ENCODE measurements around the gene MEGF11. TPM values are rescaled to one million over a fixed set of nuclear protein-coding genes. Genes with fewer than 3 reads are reported as not detected.
"Not testable (repeated sequence)": the region's sequence is repeated elsewhere in the genome, so short reads cannot be mapped to it uniquely, and the experiment has no call there.

MEGF11 gene
- total RNA-seq, 1 donor from 2014 or later = 6.8 TPM

- intact Hi-C loops (cut with DNase I) = no loop called here
- no peak for DNase-seq (ENCODE audit: low spot score)
- no peak for ATAC-seq
Measured at GRCh38 chr15:65981837-65982626, 271.5 kb downstream of the MEGF11 start.

- intact Hi-C loops (cut with DNase I) = no loop called here
- DNase-seq (ENCODE audit: low spot score) = no peak
- peak; percentile 64 for ATAC-seq
Measured at GRCh38 chr15:65980824-65981456, 272.6 kb downstream of the MEGF11 start.

GRCh38 chr15:65979837-65980236 lies 273.7 kb downstream of the MEGF11 start:
- DNase-seq (ENCODE audit: low spot score) (no peak), ATAC-seq (no peak)
- intact Hi-C loops (cut with DNase I) = no loop called here

- intact Hi-C loops (cut with DNase I) = no loop called here
- ATAC-seq (no peak), DNase-seq (ENCODE audit: low spot score) (no peak)
Measured at GRCh38 chr15:65979316-65979715, 274.2 kb downstream of the MEGF11 start.

- DNase-seq (ENCODE audit: low spot score) (no peak), ATAC-seq (no peak)
- intact Hi-C loops (cut with DNase I) = no loop called here
Measured at GRCh38 chr15:65978110-65978509, 275.4 kb downstream of the MEGF11 start.

- DNase-seq (ENCODE audit: low spot score); intact Hi-C loops (cut with DNase I); ATAC-seq: not testable (repeated sequence)
Measured at GRCh38 chr15:65976196-65976595, 277.4 kb downstream of the MEGF11 start.

- intact Hi-C loops (cut with DNase I) = no loop called here
- no peak for ATAC-seq
Measured at GRCh38 chr15:65971741-65971995, 281.9 kb downstream of the MEGF11 start.

GRCh38 chr15:65970937-65971740 lies 282.4 kb downstream of the MEGF11 start:
- intact Hi-C loops (cut with DNase I) = no loop called here
- DNase-seq (ENCODE audit: low spot score) = no peak
- ATAC-seq = no peak

More at GRCh38 chr15:65971741-65971995, 281.9 kb downstream of the MEGF11 start:
- DNase-seq (ENCODE audit: low spot score) = no peak

GRCh38 chr15:65969865-65970816 lies 283.4 kb downstream of the MEGF11 start:
- ATAC-seq (no peak), DNase-seq (ENCODE audit: low spot score) (no peak)
- intact Hi-C loops (cut with DNase I) = no loop called here

GRCh38 chr15:65968511-65968910 lies 285.0 kb downstream of the MEGF11 start:
- intact Hi-C loops (cut with DNase I) = no loop called here
- ATAC-seq = no peak
- DNase-seq (ENCODE audit: low spot score) = no peak

GRCh38 chr15:65964792-65965433 lies 288.6 kb downstream of the MEGF11 start:
- DNase-seq (ENCODE audit: low spot score) (no peak), ATAC-seq (no peak)
- intact Hi-C loops (cut with DNase I) = no loop called here

- intact Hi-C loops (cut with DNase I) = no loop called here
Measured at GRCh38 chr15:65963911-65964482, 289.6 kb downstream of the MEGF11 start.

GRCh38 chr15:65963358-65963757 lies 290.2 kb downstream of the MEGF11 start:
- intact Hi-C loops (cut with DNase I) = no loop called here
- no peak for DNase-seq (ENCODE audit: low spot score)
- ATAC-seq = no peak

More at GRCh38 chr15:65963911-65964482, 289.6 kb downstream of the MEGF11 start:
- ATAC-seq (no peak), DNase-seq (ENCODE audit: low spot score) (no peak)

- DNase-seq (ENCODE audit: low spot score) (no peak), ATAC-seq (no peak)
- intact Hi-C loops (cut with DNase I) = no loop called here
Measured at GRCh38 chr15:65962187-65962586, 291.4 kb downstream of the MEGF11 start.

- intact Hi-C loops (cut with DNase I) = no loop called here
- no peak for DNase-seq (ENCODE audit: low spot score)
- no peak for ATAC-seq
Measured at GRCh38 chr15:65960586-65960985, 293.0 kb downstream of the MEGF11 start.

GRCh38 chr15:65958835-65959234 lies 294.7 kb downstream of the MEGF11 start:
- ATAC-seq = no peak
- no peak for DNase-seq (ENCODE audit: low spot score)
- intact Hi-C loops (cut with DNase I) = no loop called here

GRCh38 chr15:65957451-65957850 lies 296.1 kb downstream of the MEGF11 start:
- no peak for ATAC-seq
- DNase-seq (ENCODE audit: low spot score) = no peak
- intact Hi-C loops (cut with DNase I) = no loop called here

GRCh38 chr15:65956899-65957298 lies 296.7 kb downstream of the MEGF11 start:
- intact Hi-C loops (cut with DNase I) = no loop called here
- ATAC-seq (no peak), DNase-seq (ENCODE audit: low spot score) (no peak)

All from sciatic nerve (tissue), 2 donors.